K562 (cell line): ENCODE results near the gene LYPD4. TPM values are rescaled to one million over a fixed set of nuclear protein-coding genes. Genes with fewer than 3 reads are reported as not detected.

ENCODE experiments used
- BMI1 ChIP-seq: fragments of 150-350 bp; IDR thresholded peaks from 2 replicates; pipeline ENCODE4 v1.6.1; 2014; ENCODE audit warnings: low read length
- CTCFL ChIP-seq: IDR thresholded peaks from 2 replicates; pipeline ENCODE4 v1.6.1; 2011; ENCODE audit warnings: borderline replicate concordance, low read depth, mild to moderate bottlenecking, moderate library complexity, low read length; ENCODE audit not compliant: insufficient read depth, poor library complexity, severe bottlenecking
- ESRRB ChIP-seq: fragments of 250-450 bp; sonication (Bioruptor Pico); IDR thresholded peaks from 2 replicates; pipeline ENCODE4 v1.5.0; 2020; ENCODE audit warnings: mild to moderate bottlenecking, moderate library complexity, borderline replicate concordance
- HDAC8 ChIP-seq: fragments of 450-650 bp; IDR thresholded peaks from 2 replicates; pipeline ENCODE4 v1.6.1; 2016; ENCODE audit warnings: mild to moderate bottlenecking, missing genetic modification characterization, moderate library complexity, missing compliant biosample characterization
- IRF9 ChIP-seq: fragments of 450-650 bp; IDR thresholded peaks from 2 replicates; pipeline ENCODE4 v1.6.1; 2016; ENCODE audit warnings: missing biosample characterization, missing genetic modification characterization
- NEUROD1 ChIP-seq: fragments of 150-350 bp; IDR thresholded peaks from 2 replicates; pipeline ENCODE4 v1.6.1; 2014; ENCODE audit warnings: borderline replicate concordance, low read length, low read depth; ENCODE audit not compliant: partially characterized antibody
- NFIC ChIP-seq: fragments of 450-650 bp; IDR thresholded peaks from 2 replicates; pipeline ENCODE4 v1.6.1; 2017; ENCODE audit warnings: mild to moderate bottlenecking, inconsistent platforms
- RERE ChIP-seq: sonication (generic); formaldehyde crosslinking; IDR thresholded peaks from 2 replicates; pipeline ENCODE4 v1.8.0; 2023; ENCODE audit warnings: missing genetic modification reagents, mild to moderate bottlenecking, borderline replicate concordance
- ZFPM2 ChIP-seq: fragments of 250-450 bp; sonication (Bioruptor Pico); IDR thresholded peaks from 2 replicates; pipeline ENCODE4 v1.5.1; 2022; ENCODE audit warnings: mild to moderate bottlenecking
- ZNF609 ChIP-seq: sonication (generic); formaldehyde crosslinking; IDR thresholded peaks from 2 replicates; pipeline ENCODE4 v1.8.1; 2023; ENCODE audit warnings: missing genetic modification reagents, mild to moderate bottlenecking, borderline replicate concordance
- ZNF76 ChIP-seq: fragments of 250-450 bp; sonication (Bioruptor Pico); IDR thresholded peaks from 2 replicates; pipeline ENCODE4 v1.4.0; 2020; ENCODE audit warnings: mild to moderate bottlenecking, moderate library complexity, borderline replicate concordance
- polyA plus RNA-seq, 8 experiments: library from polyadenylated mRNA; depleted of rRNA in 4 of 8; stranded (reverse) in 5 of 8; unstranded in 3 of 8; fragments of >200 nt; fragmentation: Nextera tagmentation in 2 of 8; fragmentation: Illumina TruSeq in 1 of 8; extraction: Ambion mirVana in 2 of 8; extraction: Trizol in 1 of 8; gene quantifications; 2 replicates each; pipeline versions ENCODE4 v1.2.1 to v1.2.3, GENCODE V29; 2011 to 2014; ENCODE audit warnings: inconsistent platforms in 1 of 8, missing spikeins in 1 of 8
- total RNA-seq, 7 experiments: library from RNA; depleted of rRNA in 6 of 7; stranded (reverse); fragments of >200 nt in 6 of 7; fragmentation: Illumina TruSeq in 2 of 7; extraction: Trizol in 2 of 7; gene quantifications; 2 replicates each; pipeline versions ENCODE4 v1.2.1 to v1.2.3, GENCODE V29; 2011 to 2021; ENCODE audit warnings: low replicate concordance in 1 of 7

LYPD4 gene
- total and polyA plus RNA-seq, 9 of the 15 experiments (the other 6 are each of a cell fraction or from before 2014, with no cell fraction given), result 0.11 TPM; not detected in 8

- TF ChIP-seq IRF9 (tag) (no peak), ZFPM2 (CRISPR knock-in tag) (no peak), ESRRB (CRISPR knock-in tag) (no peak), NFIC (no peak), RERE (CRISPR knock-in tag) (no peak), NEUROD1 (no peak), ZNF609 (CRISPR knock-in tag) (no peak), CTCFL (no peak), ZNF76 (CRISPR knock-in tag) (no peak), HDAC8 (tag) (no peak), BMI1 (no peak)
Observed at GRCh38 chr19:41860419-41861115, 16.1 kb upstream of the LYPD4 start (continued).
